AG08396 (cell line): Measurements from ENCODE around the gene FAM76B.
A peak's percentile ranks its signal among the peaks of the same experiment; 100 is the strongest.
"Not testable (repeated sequence)": the region's sequence is repeated elsewhere in the genome, so short reads cannot be mapped to it uniquely, and the experiment has no call there.

Experiments
- DNase-seq: peaks from one replicate; pipeline ENCODE4 v3.0.0; 2012; ENCODE audit warnings: low spot score, mixed read lengths

Gene FAM76B

DNA sequence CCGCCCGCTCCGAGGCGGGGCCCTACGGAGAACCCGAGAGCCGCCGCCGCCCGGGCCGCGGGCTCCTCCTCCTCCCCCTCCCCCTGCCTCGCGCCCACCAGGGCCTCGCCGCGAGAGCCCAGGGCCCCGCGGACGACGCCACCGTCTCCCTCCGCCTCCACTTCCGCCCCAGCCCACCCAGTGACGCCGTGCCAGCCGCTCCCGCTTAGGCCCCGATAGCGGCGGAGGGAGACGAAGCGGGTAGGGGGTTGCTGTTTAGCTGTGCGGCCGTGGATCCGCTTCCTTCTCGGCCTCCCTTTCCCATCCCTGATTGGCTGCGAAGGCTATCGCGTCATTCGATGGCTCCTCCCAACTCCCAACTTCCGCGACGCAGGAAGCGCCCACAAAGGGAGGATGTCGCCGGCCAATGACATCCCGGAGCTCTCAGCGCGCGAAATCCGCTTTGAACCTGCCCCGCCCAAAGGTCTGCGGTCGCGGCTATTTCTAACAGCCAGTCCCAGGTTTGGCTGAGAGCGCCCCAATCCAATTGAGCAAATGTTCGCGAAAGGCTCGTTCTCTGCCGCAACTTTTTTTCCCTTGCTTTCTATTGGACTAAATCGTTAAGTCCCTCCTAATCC, at the start of gene FAM76B:
TSS of gene FAM76B (minus strand) at position 277 of the 617 bp plus-strand sequence. CDS start 304 bp downstream, outside the sequence.
- peak; percentile 94 for DNase-seq

DNA sequence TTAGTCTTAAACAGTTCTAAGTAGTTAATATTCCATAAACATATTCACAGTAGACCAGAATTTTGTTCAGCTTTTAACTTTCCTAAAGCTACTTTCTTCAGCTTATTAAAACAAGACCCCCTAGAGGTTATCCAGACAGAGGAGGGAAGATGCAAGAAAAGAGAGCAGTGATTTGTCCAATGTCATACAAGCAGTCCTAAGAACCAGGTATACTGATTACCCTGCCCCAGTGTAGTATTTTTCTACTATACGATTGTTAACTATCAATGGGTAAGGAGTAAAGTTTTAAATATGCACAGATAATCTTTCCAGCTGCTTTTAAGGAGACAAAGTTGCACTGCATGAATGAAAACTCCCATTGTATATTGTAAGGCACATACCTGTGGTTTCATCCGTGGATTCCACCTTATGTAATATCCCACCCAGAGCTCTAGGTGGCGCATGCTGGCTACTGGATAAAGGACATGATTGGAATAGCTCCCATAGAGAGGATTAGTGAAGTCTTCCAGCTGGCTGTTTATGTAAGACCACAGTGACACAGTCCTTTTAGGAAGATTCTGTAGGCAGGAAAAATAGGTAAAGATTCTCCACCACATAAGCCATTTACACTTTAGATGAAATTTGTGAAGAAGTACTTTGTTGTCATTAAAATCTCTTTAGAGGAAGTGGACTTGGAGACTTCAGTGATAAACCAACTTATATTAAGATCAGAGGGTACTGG, 46.3 kb upstream of the FAM76B start:
- peak; percentile 74 for DNase-seq

DNA sequence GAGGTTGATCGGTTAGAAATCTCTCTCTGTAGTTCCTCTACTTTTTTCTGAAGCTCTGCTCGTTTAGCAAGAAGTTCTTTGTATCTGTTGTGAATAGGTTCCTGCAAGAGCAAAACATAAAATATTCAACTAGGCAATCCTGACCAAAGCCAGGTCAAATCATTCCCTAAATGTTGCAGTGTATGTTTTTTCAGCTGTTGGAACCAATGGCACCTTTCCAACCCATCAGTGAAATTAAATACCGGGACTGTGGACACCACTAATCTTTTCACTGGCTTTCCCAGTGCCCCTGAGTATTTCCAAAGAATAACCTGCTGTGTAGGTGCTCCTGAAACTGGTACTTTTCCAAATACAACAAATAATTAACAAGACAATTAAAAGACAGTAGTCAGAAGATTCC, 45.8 kb upstream of the FAM76B start:
- DNase-seq, result no peak

DNA sequence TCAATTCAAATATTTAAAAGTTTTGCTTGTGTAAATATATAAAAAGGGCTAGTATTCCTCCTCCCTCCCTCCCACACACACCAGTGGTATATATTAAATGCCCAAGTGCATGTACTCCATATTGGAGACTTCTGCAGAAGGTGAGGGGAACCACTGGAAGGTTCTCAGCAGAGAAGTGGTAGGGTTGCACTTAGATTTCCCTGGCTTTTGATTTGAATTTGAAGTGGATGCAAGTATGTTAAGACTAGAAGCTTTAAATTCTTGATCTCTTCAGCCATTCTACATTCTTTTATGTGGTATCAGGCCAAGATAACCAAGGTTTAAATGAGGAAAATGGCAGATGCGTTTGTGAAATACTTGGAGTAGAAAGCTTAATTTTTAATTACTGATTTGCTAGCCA, 43.8 kb upstream of the FAM76B start:
- no peak for DNase-seq

DNA sequence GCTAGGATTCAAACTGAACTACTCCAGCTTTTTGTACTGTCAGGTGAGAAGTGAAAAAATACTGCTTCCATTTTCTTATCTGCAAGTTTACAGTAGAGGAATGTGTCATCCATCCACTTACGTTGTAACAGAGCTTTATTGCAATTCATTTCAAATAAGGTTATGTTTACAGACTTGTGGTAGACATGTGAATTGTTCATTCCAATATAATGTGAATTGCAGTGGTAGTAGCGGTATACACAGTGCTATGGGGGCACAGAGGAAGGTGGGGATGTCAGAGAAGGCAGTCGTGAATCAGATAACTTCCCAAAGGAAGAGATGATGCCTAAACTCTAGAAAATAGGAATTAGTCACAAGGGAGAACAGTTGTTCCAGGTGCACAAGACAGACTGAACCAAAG, 43.2 kb upstream of the FAM76B start:
- no peak for DNase-seq

DNA sequence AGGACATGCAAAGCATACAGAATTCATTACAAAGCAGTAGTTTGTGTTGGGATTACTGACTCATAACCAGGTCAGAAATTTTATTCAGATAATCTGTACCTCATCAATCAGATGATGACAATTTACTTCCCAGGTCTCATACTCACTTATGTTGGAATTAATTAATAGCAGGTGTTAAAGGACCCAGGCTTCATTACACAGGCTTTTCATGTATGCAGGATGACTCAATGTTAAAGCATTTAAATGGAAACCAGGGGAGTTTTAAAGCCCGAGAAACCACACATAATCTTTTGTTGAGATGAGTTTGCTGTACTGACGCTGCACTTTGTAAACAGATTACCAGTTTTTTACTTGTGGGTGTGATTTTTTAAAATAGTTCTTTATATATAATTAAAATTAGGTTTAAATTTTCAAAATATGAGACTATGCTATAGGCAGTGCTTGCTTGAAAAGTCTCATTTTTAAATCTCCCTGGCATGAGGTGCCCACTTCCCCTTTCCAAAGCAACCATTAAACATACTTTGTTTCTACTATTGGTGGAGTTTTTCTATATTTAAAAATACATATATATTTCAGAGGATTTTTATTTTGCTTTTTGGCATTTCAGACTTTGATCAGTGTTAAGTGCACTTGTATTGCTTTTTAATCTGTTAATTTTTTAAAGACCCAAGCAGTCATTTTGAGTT, 41.8 kb upstream of the FAM76B start:
- peak; percentile 38 for DNase-seq

DNA sequence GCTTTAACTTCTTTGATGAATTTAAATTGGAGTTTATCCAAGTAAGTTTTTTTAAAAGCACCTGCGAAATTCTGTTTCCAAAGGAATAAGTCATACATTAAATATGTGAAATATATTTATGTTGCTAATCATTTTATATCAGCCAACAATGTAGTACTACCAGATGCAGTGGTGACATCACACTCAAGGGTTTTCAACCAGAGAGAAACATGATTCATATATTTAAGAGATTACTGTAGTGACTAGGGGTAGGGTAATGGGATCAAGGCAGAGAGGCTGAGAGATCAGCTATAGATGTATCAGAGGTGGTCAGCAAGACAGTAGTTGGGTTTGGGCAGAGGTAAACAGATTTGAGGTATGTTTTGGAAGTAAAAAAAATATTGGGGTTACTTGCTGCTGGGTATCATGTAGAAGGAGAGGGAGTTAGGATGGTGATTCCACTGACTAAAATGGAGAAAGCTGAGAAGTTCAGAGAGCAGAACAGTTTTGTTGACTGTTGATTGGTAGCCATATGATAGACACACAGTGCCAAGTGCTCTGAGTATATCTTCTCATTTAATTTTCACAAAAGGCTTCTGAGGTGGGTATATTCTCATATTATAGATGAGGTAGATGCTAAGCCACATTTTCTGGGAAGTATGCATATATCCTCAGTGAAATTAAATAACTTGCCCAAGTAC, 40.1 kb upstream of the FAM76B start:
- peak; percentile 7 for DNase-seq

DNA sequence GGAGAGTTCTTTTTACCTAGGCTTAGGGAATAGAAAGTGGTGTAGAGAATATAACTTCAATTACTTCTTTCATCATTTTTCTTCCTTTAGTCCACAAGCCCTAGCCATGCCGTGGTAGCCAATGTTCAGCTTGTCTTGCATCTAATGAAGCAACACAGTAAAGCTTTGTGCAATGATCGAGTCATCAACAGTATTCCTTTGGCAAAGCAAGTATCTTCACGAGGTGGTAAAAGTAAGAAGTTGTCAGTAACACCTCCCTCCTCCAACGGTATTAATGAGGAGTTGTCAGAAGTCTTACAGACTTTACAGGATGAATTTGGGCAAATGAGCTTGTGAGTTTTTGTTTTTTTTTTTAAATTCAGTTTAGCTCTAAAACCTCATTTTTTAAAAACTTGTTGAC, 38.1 kb upstream of the FAM76B start:
- no peak for DNase-seq

DNA sequence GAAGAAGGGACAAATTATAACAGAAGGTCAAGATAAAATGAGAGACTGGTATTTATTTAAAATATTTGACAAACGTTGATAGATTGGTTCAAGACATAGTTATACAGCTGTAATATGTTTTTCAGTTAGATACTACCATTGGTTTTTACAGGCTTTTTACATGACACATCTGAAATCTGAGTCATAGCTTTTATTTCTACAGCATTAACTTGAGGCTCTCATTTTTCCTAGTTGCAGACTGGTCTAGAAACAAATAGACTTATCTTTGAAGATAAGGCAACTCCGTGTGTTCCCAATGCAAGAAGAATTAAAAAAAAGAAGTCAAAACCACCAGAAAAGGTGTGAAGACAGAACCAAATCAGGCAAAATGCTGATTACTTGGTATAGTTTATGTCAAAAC, 32.1 kb upstream of the FAM76B start:
- no peak for DNase-seq

DNA sequence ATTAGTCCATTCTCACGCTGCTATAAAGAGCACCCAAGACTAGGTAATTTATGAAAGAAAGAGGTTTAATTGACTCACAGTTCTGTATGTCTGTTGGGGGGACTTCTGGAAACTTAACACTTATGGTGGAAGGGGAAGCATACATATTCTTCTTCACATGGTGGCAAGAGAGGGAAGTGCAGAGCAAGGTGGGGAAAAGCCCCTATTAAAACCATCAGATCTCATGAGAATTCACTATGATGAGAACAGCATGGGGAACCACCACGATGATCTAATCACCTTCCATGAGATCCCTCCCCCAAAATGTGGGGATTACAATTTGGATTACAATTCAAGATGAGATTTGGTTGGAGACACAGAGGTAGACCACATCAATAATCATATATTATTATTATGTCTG, 26.5 kb upstream of the FAM76B start:
- no peak for DNase-seq

DNA sequence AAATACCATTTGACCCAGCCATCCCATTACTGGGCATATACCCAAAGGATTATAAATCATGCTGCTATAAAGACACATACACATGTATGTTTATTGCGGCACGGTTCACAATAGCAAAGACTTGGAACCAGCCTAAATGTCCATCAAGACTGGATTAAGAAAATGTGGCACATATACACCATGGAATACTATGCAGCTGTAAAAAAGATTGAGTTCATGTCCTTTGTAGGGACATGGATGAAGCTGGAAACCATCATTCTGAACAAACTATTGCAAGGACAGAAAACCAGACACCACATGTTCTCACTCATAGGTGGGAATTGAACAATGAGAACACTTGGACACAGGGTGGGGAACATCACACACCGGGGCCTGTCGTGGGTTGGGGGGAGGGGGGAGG, 21.5 kb upstream of the FAM76B start:
- DNase-seq, result not testable (repeated sequence)

DNA sequence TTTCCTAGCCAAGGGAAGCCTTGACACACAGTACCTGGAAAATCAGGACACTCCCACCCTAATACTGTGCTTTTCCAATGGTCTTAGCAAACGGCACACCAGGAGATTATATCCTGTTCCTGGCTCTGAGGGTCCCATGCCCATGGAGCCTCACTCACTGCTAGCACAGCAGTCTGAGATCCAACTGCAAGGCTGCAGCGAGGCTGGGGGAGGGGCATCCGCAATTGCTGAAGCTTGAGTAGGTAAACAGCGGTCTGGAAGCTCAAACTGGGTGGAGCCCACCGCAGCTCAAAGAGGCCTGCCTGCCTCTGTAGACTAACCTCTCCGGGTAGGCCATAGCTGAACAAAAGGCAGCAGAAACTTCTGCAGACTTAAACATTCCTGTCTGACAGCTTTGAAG, 16.9 kb upstream of the FAM76B start:
- DNase-seq, result not testable (repeated sequence)

DNA sequence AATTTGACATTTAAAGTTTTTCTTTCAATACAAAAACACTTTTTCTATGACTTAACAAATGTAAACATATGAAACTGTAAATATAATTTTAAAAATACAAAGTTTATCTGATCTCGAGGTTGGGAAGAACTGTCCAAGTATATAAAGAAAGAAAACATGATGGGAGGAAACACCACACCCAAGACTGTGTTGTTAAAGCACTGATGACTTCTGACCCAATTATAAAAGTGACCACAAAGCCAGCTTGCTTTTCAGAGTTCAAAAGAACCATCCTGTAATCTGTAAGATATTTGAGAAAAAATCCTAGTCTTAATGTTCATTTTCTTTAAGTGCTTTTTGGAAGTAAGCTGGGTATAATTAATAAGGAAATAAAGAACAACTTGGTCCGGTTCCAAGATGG, 16.3 kb upstream of the FAM76B start:
- no peak for DNase-seq

DNA sequence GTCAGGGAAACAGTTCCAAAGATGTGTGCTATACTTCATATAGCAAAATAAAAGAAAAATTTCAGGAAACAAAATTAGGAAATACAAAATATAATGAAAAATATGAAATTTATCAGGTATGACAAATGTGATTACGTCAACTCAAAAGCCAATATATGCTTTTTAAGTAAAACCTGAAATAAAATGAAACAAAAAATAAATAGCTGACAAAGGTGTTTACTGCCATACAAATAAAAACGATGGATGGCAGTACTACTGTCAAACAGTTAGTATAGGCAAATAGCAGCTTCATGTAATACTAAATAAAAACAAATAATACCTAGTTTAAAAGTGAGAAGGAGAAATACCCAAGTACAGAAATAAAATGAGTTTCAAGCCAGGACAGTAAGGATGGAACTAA, 14.4 kb upstream of the FAM76B start:
- DNase-seq, result no peak

DNA sequence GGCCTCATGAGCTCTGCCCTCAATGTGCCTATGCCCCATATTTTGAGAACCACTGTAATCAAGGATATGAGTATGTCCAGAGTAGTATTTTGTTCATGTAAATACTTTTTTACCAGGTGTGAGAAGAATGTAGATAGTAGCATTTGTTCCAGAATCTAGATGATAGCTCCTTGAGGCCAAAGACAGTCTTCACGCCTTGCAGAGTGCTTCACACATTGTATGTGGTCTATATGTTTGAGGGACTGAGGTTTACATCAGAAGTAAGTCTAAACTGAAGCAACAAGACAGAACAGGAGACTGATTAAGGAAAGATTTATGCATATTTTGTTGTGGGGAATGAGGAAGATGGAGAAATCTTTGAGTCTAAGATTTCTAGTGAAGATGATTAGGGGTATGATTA, 13.2 kb upstream of the FAM76B start:
- no peak for DNase-seq

DNA sequence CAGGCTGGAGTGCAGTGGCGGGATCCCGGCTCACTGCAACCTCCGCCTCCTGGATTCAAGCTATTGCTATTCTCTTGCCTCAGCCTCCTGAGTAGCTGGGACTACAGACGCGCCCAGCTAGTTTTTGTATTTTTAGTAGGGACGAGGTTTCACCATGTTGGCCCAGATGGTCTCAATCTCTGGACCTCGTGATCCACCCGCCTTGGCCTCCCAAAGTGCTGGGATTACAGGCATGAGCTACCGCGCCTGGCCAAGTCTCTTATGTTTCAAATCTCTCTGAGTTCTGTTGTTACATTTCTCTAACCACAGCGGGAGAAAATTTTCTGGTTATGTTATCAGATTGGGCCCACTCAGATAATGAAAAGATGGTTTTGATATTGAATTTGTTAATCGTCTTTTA, 10.9 kb upstream of the FAM76B start:
- no peak for DNase-seq

DNA sequence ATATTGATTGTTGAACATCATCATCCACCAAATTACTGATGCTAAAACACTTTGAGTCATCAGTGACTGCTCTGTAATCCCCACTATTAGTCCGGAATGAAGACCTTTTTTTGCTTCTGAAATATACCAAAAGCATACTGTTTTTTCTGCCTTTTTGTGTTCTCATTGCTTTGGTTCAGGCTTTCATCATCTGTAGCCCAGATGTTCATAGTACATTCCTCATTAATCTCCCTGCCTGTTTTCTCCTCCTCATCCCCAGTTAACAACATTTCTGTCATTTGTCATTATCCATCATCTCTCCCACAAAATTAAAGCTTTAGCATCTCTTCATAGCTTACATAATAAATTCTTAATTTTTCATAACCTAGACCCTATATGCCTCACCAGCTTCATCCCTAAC, 10.0 kb upstream of the FAM76B start:
- DNase-seq, result no peak

DNA sequence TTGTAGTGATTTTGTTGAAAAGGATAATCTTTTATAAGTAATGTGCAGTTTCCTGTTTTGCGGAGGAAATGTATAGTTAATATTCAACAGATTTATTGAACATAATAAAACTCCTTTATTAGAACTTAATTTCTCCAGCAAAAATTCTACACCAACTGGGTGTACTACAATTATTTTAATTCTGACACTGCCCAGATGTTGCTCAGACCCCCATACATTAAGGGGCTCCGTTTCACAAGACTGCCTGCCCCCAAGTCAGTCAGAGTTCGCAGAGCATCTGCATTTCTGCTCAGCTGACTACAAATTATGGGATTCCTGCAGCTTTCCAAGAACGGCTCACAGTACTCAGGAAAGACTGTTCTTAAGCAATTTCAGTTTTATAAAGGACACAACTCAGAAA, 6.9 kb upstream of the FAM76B start:
- DNase-seq, result no peak

DNA sequence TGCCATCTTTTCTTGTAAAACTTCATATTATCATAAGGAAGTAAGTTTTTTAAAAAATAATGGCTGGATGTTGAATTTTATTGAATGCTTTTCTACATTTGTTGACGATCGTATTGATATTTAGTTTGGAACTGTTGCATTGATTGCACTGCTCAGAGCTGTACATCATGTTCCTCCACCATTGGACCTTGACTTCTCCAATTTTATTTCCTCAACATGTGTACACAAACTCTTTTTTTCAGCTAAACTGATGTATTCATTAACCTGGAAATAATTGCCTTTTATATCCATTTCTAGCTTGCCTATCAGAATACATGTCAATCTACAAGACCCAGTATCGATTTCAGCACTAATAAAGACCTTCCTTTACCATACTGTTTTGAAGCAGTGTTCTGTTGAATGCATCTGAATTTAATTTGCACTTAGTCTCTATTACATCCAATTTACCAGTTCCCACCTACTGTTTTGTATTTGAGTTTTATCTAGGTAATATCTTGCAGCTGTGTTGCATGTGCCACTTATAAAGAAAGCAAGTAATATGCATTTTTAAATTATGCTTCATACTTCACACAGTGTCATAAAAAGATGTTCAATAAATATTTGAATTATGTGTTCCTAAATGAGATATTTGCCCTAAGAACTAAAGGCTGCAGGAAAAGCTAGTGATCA, 6.2 kb upstream of the FAM76B start:
- no peak for DNase-seq

DNA sequence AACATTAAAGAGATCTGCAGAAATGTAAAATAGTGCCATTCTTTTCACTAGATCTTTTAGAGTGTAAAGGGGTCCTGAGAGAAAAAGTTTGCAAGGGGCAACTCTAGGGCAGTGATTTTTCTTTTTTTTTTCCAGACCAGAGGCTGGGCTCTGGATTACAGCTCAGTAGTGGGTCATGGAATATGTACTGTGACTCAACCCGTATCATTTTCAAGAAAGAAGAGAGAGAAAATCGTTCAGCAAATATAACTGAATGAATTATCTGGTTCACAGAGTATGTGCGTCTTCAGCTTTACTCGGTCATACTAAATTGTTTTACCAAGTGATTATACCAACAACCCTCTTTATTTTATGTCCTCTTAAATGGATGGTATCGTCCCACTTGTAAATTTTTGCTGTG, 4.5 kb upstream of the FAM76B start:
- DNase-seq, result no peak

DNA sequence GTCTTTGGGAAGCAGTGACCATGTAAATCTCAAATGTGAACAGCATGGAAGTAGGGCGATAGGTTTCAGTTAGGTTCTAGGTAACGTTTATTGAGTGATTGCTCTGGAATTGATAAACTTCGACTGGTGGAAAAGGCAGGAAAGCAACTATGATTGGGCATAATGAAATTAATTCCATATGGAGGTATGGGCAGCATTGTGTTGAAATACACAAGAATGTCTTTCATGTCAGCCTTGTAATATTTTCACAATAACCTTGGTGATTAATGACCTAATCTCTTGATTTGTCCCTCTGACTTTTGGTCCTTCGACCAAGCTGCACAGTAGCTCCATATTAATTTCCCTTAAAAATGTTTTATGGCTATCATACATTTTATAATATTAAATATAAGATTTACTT, 3.5 kb upstream of the FAM76B start:
- no peak for DNase-seq

DNA sequence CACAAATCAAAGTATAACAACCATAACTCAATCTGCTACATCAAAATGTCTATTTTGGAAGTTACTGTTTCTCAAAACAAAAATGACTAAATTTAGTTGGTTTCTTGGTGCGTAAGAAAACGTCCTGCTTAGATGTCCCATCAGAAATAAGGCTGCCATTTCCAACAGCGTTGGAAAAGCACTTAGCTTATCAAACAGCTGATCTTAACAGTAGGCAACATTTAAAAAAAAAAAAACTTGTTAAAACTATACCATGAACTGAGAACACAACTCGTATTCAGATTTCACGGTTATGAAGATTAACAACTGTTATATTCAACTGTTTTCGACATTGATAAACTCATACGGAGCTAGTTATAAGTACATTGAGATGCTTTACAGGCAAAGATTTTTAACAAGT, 3.1 kb upstream of the FAM76B start:
- DNase-seq, result no peak
